Progenitor cell of endocrine pancreas (in vitro differentiated cells): Measurements from ENCODE around the gene RCOR1. TPM values are rescaled to one million over a fixed set of nuclear protein-coding genes. Genes with fewer than 3 reads are reported as not detected.
A peak's percentile ranks its signal among the peaks of the same experiment; 100 is the strongest.

Source experiments
- DNase-seq: peaks from one replicate; pipeline ENCODE4 v3.0.0; 2021; ENCODE audit warnings: low spot score; ENCODE audit not compliant: unreplicated experiment
- H3K27ac Mint-ChIP-seq: 2 replicates; pipeline ENCODE4 v1.8.0; 2021; ENCODE audit warnings: mild to moderate bottlenecking, moderate library complexity, mixed read lengths
- H3K27me3 Mint-ChIP-seq: 2 replicates; pipeline ENCODE4 v1.8.0; 2021; ENCODE audit warnings: mixed read lengths
- H3K36me3 Mint-ChIP-seq: 2 replicates; pipeline ENCODE4 v1.8.0; 2022; ENCODE audit warnings: mixed read lengths; ENCODE audit not compliant: insufficient read depth
- H3K4me1 Mint-ChIP-seq: 2 replicates; pipeline ENCODE4 v1.8.0; 2021; ENCODE audit warnings: low read depth, mixed read lengths
- H3K4me3 Mint-ChIP-seq: 2 replicates; pipeline ENCODE4 v1.8.0; 2021; ENCODE audit warnings: low read depth, mild to moderate bottlenecking, moderate library complexity, mixed read lengths
- H3K9me3 Mint-ChIP-seq: 2 replicates; pipeline ENCODE4 v1.8.0; 2021; ENCODE audit warnings: low read depth, mixed read lengths
- CTCF ChIP-seq: fragments of 200-600 bp; sonication (generic); IDR thresholded peaks from one replicate; pipeline ENCODE4 v1.5.0; 2021; ENCODE audit warnings: antibody characterized with exemption, mild to moderate bottlenecking; ENCODE audit not compliant: unreplicated experiment
- total RNA-seq: library from RNA; stranded (reverse); gene quantifications from 2 replicates; pipeline ENCODE4 v1.2.1, GENCODE V29; 2021

RCOR1 gene
- total RNA-seq, 1 donor from 2014 or later: 41.9 TPM

- Mint-ChIP-seq H3K36me3 (peaks cover 6% of the 10 kb centered on the region), H3K9me3 (no peaks in the 10 kb centered on the region), H3K27me3 (no peaks in the 10 kb centered on the region), H3K4me3 (no peak overlapping the region), H3K27ac (no peak overlapping the region), H3K4me1 (peaks cover 5% of the 10 kb centered on the region)
- no peak for TF ChIP-seq CTCF
- DNase-seq: no peak
These were observed 11.0 kb downstream of the RCOR1 start for GRCh38 chr14:102603293-102603907.

DNA sequence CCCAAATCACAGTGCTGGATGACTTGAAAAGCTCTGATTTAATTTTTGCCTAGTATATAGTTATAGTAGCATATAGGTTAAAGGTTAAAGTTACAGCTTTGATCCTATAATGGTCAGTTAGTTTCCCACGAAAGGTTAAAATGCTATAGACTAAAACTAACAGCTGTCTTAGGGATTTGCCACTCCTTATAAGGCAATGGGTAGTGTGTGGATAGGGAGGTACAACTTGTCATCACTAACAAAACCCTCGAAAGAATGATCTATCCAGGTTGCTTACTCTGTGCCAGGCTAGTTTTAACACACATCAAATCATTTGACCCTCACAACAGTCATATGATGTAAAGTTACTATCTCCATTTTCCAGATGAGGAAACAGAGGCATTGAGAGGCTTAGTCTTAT is 11.7 kb downstream of the RCOR1 start:
- H3K36me3 Mint-ChIP-seq: peaks cover 4% of the 10 kb centered on the region
- H3K27me3 Mint-ChIP-seq: no peaks in the 10 kb centered on the region
- peaks cover 5% of the 10 kb centered on the region for H3K4me1 Mint-ChIP-seq
- no peak for DNase-seq
- H3K4me3 Mint-ChIP-seq: no peak overlapping the region
- TF ChIP-seq CTCF: no peak
- no peak overlapping the region for H3K27ac Mint-ChIP-seq
- no peaks in the 10 kb centered on the region for H3K9me3 Mint-ChIP-seq

GRCh38 chr14:102605029-102605428 is 12.6 kb downstream of the RCOR1 start:
- peaks cover 3% of the 10 kb centered on the region for H3K36me3 Mint-ChIP-seq
- H3K27ac Mint-ChIP-seq: no peak overlapping the region
- no peaks in the 10 kb centered on the region for H3K27me3 Mint-ChIP-seq
- no peak overlapping the region for H3K4me3 Mint-ChIP-seq
- no peak for TF ChIP-seq CTCF
- H3K4me1 Mint-ChIP-seq: peaks cover 5% of the 10 kb centered on the region
- no peaks in the 10 kb centered on the region for H3K9me3 Mint-ChIP-seq
- no peak for DNase-seq

GRCh38 chr14:102606296-102606695 is 13.8 kb downstream of the RCOR1 start:
- TF ChIP-seq CTCF: no peak
- H3K27me3 Mint-ChIP-seq: no peaks in the 10 kb centered on the region
- no peaks in the 10 kb centered on the region for H3K9me3 Mint-ChIP-seq
- no peak for DNase-seq
- H3K27ac Mint-ChIP-seq: peak overlapping the region; percentile 33
- no peak overlapping the region for H3K4me3 Mint-ChIP-seq
- H3K4me1 Mint-ChIP-seq: peaks cover 5% of the 10 kb centered on the region
- H3K36me3 Mint-ChIP-seq: peaks cover 4% of the 10 kb centered on the region

- Mint-ChIP-seq H3K4me3 (no peak overlapping the region), H3K27me3 (no peaks in the 10 kb centered on the region), H3K4me1 (peaks cover 2% of the 10 kb centered on the region), H3K27ac (no peak overlapping the region), H3K36me3 (peaks cover 8% of the 10 kb centered on the region), H3K9me3 (no peaks in the 10 kb centered on the region)
- TF ChIP-seq CTCF: no peak
- no peak for DNase-seq
These were observed 15.6 kb downstream of the RCOR1 start for GRCh38 chr14:102608064-102608446.
